ENCODE results near the gene EGFR. TPM values are rescaled to one million over a fixed set of nuclear protein-coding genes. Genes with fewer than 3 reads are reported as not detected.

Gene EGFR
- total RNA-seq, 8 experiments from 2014 or later: 0.81 to 22.6 (median 3.6) TPM

GRCh38 chr7:55127622-55128081 is 108.8 kb downstream of the EGFR start:
- H3K4me1 ChIP-seq (replicated peaks in 1 of 2): peaks cover 57 to 78% of the 10 kb centered on the region in 2 donors
- H3K27ac ChIP-seq: no peak overlapping the region
- in situ Hi-C loops (cut with MboI; ENCODE audit: low pct_unique_long_range_greater_than_20kb in 2 of 9, low sequenced_read_pairs in 9 of 9, unreplicated experiment in 9 of 9): no loop called here
- H3K4me3 ChIP-seq: no peak overlapping the region
- WGBS, 10 experiments: 16 to 95% (median 84%) methylated on average over 2 to 5 of the region's 6 CpGs; no CpG with 5 or more reads in 2 of the 10 experiments
- ATAC-seq (replicated peaks in 6 of 8): no peak

GRCh38 chr7:55128693-55129394 is 110.0 kb downstream of the EGFR start:
- H3K27ac ChIP-seq: peak overlapping the region; percentile 8 to 86
- WGBS, 10 experiments: 0 to 86% (median 25%) methylated on average over 1 to 6 of the region's 6 CpGs; no CpG with 5 or more reads in 1 of the 10 experiments
- no peak overlapping the region for H3K4me3 ChIP-seq
- peak in 6 of 8 experiments; percentile 2 to 65 (median 46) for ATAC-seq (replicated peaks in 6 of 8)
- peaks cover 52 to 67% of the 10 kb centered on the region in 2 donors for H3K4me1 ChIP-seq (replicated peaks in 1 of 2)
- in situ Hi-C loops (cut with MboI; ENCODE audit: low pct_unique_long_range_greater_than_20kb in 2 of 9, low sequenced_read_pairs in 9 of 9, unreplicated experiment in 9 of 9): no loop called here

- in situ Hi-C loops (cut with MboI; ENCODE audit: low pct_unique_long_range_greater_than_20kb in 2 of 9, low sequenced_read_pairs in 9 of 9, unreplicated experiment in 9 of 9): no loop called here
- H3K4me3 ChIP-seq: no peak overlapping the region
- peaks cover 52 to 60% of the 10 kb centered on the region in 2 donors for H3K4me1 ChIP-seq (replicated peaks in 1 of 2)
- H3K27ac ChIP-seq: peak overlapping the region; percentile 8 to 86
- peak in 6 of 8 experiments; percentile 11 to 39 (median 35) for ATAC-seq (replicated peaks in 6 of 8)
- WGBS, 10 experiments: 30 to 83% (median 62%) methylated on average over 1 to 5 of the region's 8 CpGs; no CpG with 5 or more reads in 1 of the 10 experiments
These were observed 111.0 kb downstream of the EGFR start for GRCh38 chr7:55129541-55130394.

- WGBS, 10 experiments: 0 to 72% (median 35%) methylated on average over 2 to 5 of the region's 15 CpGs; no CpG with 5 or more reads in 2 of the 10 experiments
- peak in 6 of 8 experiments; percentile 44 to 86 (median 82) for ATAC-seq (replicated peaks in 6 of 8)
- in situ Hi-C loops (cut with MboI; ENCODE audit: low pct_unique_long_range_greater_than_20kb in 2 of 9, low sequenced_read_pairs in 9 of 9, unreplicated experiment in 9 of 9): no loop called here
- peak overlapping the region; percentile 46 to 86 for H3K27ac ChIP-seq
- H3K4me1 ChIP-seq (replicated peaks in 1 of 2): peaks cover 52 to 60% of the 10 kb centered on the region in 2 donors
- H3K4me3 ChIP-seq: no peak overlapping the region
These were observed 111.8 kb downstream of the EGFR start for GRCh38 chr7:55130395-55131141.

GRCh38 chr7:55131142-55131929 is 112.5 kb downstream of the EGFR start:
- peak overlapping the region; percentile 46 to 86 for H3K27ac ChIP-seq
- no peak overlapping the region for H3K4me3 ChIP-seq
- in situ Hi-C loops (cut with MboI; ENCODE audit: low pct_unique_long_range_greater_than_20kb in 2 of 9, low sequenced_read_pairs in 9 of 9, unreplicated experiment in 9 of 9): no loop called here
- 10 to 80% (median 51%) methylated on average over 1 to 7 of the region's 17 CpGs for WGBS, 10 experiments
- ATAC-seq (replicated peaks in 6 of 8): peak in 3 of 8 experiments; percentile 8 to 11 (median 9)
- peaks cover 52 to 59% of the 10 kb centered on the region in 2 donors for H3K4me1 ChIP-seq (replicated peaks in 1 of 2)

- Histone ChIP-seq H3K4me1 (replicated peaks in 1 of 2) (peaks cover 47 to 49% of the 10 kb centered on the region in 2 donors), H3K4me3 (no peak overlapping the region), H3K27ac (peak overlapping the region in 1 of 2 donors; percentile 54)
- ATAC-seq (replicated peaks in 6 of 8): no peak
- 27 to 100% (median 80%) methylated on average over 1 to 5 of the region's 5 CpGs; no CpG with 5 or more reads in 3 of the 10 experiments for WGBS, 10 experiments
- in situ Hi-C loops (cut with MboI; ENCODE audit: low pct_unique_long_range_greater_than_20kb in 2 of 9, low sequenced_read_pairs in 9 of 9, unreplicated experiment in 9 of 9): no loop called here
These were observed 113.7 kb downstream of the EGFR start for GRCh38 chr7:55132550-55132889.

- no peak overlapping the region for H3K4me3 ChIP-seq
- in situ Hi-C loops (cut with MboI; ENCODE audit: low pct_unique_long_range_greater_than_20kb in 2 of 9, low sequenced_read_pairs in 9 of 9, unreplicated experiment in 9 of 9): no loop called here
- ATAC-seq (replicated peaks in 6 of 8): peak; percentile 36 to 83 (median 59)
- H3K4me1 ChIP-seq (replicated peaks in 1 of 2): peaks cover 44 to 45% of the 10 kb centered on the region in 2 donors
- 6 to 100% (median 72%) methylated on average over 2 to 8 of the region's 10 CpGs; no CpG with 5 or more reads in 1 of the 10 experiments for WGBS, 10 experiments
- peak overlapping the region in 1 of 2 donors; percentile 54 for H3K27ac ChIP-seq
These were observed 114.2 kb downstream of the EGFR start for GRCh38 chr7:55132890-55133551.

- in situ Hi-C loops (cut with MboI; ENCODE audit: low pct_unique_long_range_greater_than_20kb in 2 of 9, low sequenced_read_pairs in 9 of 9, unreplicated experiment in 9 of 9): no loop called here
- H3K27ac ChIP-seq: no peak overlapping the region
- H3K4me3 ChIP-seq: no peak overlapping the region
- ATAC-seq (replicated peaks in 6 of 8): peak in 3 of 8 experiments; percentile 20 to 45 (median 24)
- H3K4me1 ChIP-seq (replicated peaks in 1 of 2): peaks cover 36 to 39% of the 10 kb centered on the region in 2 donors
- WGBS, 10 experiments: 5 to 100% (median 80%) methylated on average over 1 to 4 of the region's 16 CpGs; no CpG with 5 or more reads in 4 of the 10 experiments
These were observed 115.0 kb downstream of the EGFR start for GRCh38 chr7:55133630-55134358.

- no peak for ATAC-seq (replicated peaks in 6 of 8)
- no peak overlapping the region for H3K27ac ChIP-seq
- peaks cover 30 to 33% of the 10 kb centered on the region in 2 donors for H3K4me1 ChIP-seq (replicated peaks in 1 of 2)
- in situ Hi-C loops (cut with MboI; ENCODE audit: low pct_unique_long_range_greater_than_20kb in 2 of 9, low sequenced_read_pairs in 9 of 9, unreplicated experiment in 9 of 9): no loop called here
- 40 to 100% (median 88%) methylated on average over 1 to 4 of the region's 4 CpGs; no CpG with 5 or more reads in 1 of the 10 experiments for WGBS, 10 experiments
- H3K4me3 ChIP-seq: no peak overlapping the region
These were observed 115.5 kb downstream of the EGFR start for GRCh38 chr7:55134359-55134725.

- Histone ChIP-seq H3K4me3 (no peak overlapping the region), H3K4me1 (replicated peaks in 1 of 2) (peaks cover 26 to 29% of the 10 kb centered on the region in 2 donors), H3K27ac (no peak overlapping the region)
- in situ Hi-C loops (cut with MboI; ENCODE audit: low pct_unique_long_range_greater_than_20kb in 2 of 9, low sequenced_read_pairs in 9 of 9, unreplicated experiment in 9 of 9): no loop called here
- ATAC-seq (replicated peaks in 6 of 8): no peak
- 0 to 100% (median 79%) methylated on average over 1 to 2 of the region's 2 CpGs; no CpG with 5 or more reads in 4 of the 10 experiments for WGBS, 10 experiments
These were observed 116.0 kb downstream of the EGFR start for GRCh38 chr7:55134786-55135185.

- no peak for ATAC-seq (replicated peaks in 6 of 8)
- in situ Hi-C loops (cut with MboI; ENCODE audit: low pct_unique_long_range_greater_than_20kb in 2 of 9, low sequenced_read_pairs in 9 of 9, unreplicated experiment in 9 of 9): no loop called here
- Histone ChIP-seq H3K27ac (no peak overlapping the region), H3K4me1 (replicated peaks in 1 of 2) (peaks cover 19 to 22% of the 10 kb centered on the region in 2 donors), H3K4me3 (no peak overlapping the region)
These were observed 116.6 kb downstream of the EGFR start for GRCh38 chr7:55135462-55135861.

All from motor neuron (in vitro differentiated cells).